GM21367 (cell line): ENCODE results near the gene FAM174C.

Source experiments
- ATAC-seq: cut with Tn5 transposase; IDR thresholded peaks from one replicate; pipeline ENCODE4 v1.9.1; 2021; ENCODE audit not compliant: unreplicated experiment

FAM174C gene

DNA sequence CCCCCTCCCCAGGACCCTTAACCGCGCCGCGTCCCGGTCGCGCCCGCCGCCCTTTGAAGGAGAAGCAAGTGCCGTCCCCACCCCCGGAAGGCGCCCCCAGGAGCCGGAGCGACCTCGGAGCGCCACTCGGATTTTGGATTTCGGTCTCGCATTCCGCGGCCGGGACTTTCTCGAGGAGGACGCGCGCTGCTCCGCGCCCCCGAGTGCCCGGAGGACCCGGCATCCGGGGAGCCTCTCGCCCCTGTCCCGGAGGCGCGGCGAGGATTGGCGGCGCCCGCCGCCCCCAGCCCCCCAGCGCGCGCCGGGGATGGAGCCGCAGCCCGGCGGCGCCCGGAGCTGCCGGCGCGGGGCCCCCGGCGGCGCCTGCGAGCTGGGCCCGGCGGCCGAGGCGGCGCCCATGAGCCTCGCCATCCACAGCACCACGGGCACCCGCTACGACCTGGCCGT is 25.3 kb upstream of the FAM174C start:
- ATAC-seq = no peak

DNA sequence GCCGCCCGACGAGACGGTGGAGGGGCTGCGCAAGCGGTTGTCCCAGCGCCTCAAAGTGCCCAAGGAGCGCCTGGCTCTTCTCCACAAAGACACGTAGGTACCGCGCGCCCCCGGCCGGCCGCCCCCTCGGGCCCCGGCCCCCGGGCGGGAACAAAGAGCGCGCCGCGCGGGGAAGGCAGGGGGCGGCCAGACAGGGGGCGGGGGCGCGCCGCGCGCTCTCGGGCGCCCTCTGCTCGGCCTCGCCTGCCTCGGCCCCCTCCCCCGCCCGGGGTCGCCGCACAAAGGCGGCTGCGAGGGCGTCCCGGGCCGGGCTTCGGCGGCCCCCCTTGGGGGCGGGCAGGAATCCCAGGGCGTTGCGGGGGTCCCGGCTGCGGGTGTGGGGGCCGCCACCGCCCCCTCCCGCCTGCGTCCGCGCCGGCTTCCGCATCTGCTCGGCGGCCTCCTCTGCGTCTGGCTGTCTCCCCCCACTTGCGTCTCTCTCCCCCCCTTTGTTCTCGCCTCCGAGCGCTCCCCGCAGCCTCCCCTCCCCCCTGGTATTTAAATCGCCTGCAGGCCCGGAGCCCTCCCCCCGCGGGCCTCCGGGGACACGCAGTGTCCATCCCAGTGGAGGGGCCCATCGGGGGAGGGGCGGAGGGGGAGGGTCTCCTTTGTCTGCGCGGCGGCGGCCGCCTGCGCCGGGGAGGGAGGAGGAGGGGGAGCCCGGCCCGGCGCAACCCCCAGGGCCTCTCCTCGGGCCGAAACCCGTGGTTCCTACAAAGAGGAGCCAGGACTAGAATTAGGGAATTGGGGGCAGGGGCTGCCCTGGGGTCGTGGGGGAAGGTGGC is 24.7 kb upstream of the FAM174C start:
- ATAC-seq = no peak

DNA sequence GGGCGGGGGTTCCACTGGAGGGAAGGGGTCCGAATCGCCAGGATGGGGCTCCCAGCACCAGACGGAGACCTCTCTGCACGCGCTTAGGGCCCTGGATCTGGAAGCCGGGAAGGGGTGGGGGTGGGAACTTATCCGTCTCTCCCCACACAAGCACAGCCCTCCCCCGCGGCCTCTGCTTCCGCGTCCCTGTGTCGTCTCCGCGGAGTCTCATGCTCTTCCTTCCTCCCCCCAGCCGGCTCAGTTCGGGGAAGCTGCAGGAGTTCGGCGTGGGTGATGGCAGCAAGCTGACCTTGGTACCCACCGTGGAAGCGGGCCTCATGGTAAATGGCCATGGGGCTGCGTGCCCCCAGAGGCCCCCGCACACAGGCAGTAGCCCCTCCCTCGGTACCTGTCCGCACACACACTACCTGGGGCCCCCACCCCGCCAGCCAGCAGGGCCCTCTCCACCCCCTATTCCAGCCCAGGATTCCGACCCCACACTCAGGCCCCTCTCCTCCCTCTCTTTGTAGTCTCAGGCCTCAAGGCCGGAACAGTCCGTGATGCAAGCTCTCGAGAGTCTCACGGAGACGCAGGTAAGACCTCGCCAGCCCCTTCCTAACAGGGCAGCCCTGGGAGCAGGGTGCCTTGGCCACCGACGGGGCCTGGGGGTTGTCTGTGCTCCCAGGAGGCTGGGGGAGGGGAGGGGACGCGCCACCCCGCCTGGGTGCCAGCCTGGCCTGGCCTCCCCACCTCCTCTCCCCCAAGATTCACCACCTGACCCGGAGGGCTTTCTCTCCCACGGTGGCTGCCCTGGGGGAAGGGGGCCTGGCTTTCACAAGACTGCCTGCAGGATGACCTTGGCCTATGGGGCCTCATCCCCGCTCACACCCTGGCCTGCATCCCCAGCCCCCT is 23.8 kb upstream of the FAM174C start:
- no peak for ATAC-seq

DNA sequence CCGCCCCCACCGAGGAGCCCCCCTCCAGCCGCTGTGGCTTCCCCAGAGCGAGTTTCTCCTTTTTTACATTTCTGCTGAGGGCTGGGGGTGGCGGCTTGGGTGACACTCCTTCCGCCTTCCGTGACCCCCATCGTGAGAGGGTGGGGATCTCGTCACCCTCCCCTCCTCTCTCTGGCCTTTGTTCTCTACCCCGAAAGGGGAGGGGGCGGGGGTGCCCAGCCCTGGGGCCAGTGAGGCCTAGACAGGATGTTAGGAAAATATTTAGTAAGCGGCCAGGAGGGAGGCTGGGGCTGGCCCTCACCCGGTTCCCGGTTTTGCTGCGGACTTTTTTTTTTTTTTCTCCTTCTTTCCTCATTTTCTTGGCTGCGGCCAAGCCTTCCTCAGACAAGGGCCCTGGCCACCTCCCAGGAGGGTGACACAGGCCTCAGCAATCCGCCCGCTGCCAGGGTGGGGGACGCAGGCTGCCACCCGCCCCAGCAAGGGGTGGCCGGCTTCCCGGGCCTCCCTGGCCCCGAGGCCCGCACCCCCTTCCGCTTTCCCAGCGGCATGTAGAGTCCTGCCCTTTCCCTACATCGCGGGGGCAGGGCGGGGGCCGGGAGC is 23.0 kb upstream of the FAM174C start:
- no peak for ATAC-seq

DNA sequence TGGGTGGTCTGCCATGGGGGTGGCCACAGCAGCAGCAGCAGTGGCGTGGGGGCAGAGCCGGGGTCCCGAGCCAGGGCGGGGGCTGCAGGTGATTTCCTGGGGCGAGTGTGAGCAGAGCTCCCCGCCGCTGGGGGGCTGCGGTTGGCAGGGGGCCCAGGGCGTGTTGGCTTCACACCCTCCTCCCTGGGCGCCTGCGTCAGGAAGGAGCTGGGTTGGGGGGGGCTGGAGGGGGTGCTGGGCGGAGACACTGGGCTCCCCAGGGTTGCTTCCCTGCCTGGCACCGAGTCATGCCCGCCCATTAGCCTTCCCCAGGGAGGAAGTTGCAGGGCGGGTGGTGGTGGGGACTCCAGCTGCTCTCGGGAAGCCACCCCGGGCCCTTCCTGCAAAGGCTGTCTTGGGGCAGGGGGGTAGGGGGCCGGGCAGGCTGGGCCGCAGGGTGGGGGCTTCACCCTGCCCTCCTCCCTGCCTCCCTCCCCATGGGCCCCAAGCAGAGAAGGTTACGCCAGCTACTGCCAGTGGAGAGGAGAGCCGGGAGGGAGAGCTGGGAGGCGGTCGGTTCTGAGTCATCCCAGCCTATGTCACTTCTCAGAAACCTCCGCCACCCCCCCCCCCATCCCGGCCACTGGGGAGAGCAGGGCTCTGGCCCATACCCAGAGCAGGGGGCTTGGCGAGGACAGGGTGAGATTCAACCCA is 22.4 kb upstream of the FAM174C start:
- ATAC-seq = no peak

DNA sequence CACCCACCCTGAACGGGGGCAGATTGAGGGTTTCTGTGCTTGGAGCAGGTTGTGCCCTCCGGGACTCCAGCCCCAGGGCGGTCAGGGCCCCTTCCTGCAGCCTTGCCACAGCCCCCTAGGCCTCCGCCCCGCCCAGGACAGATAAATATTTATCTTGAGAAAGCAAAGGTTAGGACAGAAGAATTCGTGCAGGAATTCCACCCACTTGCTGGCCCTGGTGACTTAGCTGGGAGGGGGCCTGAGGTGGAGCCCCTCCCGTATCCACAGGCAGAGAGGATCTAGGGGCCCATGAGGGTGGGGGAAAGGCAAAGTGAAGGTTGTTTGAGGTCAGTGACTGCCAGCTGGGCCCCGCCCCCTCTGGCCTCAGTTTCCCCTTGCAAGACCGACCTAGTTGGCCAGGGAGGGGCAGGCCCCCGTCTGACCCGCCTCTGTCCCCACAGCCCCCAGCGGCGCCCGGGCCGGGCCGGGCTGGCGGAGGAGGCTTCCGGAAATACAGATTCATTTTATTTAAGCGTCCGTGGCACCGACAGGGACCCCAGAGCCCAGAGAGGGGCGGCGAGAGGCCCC is 21.7 kb upstream of the FAM174C start:
- ATAC-seq = no peak

DNA sequence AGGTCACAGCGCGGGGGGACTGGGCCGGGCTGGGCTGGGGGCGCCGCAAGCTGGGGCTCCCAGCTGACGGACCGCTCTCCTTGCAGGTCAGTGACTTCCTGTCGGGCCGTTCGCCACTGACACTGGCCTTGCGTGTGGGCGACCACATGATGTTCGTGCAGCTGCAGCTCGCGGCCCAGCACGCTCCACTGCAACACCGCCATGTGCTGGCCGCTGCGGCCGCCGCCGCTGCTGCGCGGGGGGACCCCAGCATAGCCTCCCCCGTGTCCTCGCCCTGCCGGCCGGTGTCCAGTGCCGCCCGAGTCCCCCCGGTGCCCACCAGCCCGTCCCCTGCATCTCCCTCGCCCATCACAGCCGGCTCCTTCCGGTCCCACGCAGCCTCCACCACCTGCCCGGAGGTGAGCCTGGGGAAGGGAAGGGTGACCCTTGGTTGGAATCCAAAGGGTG is 21.2 kb upstream of the FAM174C start:
- no peak for ATAC-seq

DNA sequence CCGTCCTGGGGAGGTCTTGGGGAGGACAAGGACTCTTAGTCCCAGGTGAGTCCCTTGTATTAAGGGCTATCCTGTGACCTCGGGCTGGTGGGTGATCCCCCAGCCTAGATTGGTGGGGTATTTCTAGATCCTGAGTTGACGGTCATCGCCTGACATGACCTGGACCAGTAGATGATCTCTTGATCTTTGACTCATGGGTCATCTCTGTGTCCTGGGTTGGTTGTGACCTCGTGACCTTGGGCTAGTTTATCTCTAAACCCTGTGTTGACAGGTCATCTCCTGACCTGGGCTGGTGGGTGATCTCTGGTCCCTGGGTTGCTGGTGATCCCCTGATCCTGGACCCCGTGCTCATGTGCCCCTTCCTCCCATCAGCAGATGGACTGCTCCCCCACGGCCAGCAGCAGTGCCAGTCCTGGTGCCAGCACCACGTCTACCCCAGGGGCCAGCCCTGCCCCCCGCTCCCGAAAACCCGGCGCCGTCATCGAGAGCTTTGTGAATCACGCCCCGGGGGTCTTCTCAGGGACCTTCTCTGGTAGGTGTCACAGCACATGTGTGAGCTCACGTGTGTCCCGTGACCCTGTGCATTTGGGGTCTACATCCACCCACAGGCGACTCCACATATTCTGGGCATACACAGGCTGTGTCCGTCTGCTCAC is 20.7 kb upstream of the FAM174C start:
- no peak for ATAC-seq

DNA sequence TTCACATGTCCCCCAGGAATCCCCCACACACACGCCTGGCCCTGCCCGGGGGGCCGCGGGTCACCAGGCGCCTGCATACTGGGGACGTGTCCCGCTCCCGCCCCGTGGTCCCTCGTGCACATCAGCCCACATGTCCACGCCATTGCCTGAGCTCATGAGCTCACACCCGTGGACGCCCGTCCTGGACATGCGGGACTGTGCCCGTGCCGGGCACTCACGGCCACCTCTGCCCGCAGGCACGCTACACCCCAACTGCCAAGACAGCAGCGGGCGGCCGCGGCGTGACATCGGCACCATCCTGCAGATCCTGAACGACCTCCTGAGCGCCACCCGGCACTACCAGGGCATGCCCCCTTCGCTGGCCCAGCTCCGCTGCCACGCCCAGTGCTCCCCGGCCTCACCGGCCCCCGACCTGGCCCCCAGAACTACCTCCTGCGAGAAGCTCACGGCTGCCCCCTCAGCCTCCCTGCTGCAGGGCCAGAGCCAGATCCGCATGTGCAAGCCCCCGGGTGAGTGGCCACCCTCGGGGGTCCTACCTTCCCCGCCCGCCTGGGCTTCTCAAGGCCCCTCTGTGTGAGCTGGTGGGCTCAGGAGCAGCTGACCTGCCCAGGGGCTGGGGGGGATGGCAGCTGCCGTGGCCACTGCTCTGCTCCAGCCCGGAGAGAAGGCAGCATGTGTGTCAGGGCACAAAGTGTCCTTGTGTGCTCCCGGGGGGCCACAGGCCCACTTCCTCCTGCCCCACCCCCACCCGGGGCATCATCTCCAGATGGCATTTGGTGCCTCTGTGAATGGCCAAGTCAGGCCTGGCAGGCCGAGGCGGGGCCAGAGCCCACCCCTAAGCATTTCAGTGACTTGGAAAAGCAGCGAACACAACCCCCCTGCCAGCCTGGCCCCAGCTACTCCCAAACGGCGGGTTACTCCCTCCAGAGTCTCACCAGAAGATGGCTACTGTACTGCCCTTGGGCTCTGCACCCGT is 19.9 kb upstream of the FAM174C start:
- ATAC-seq = no peak

DNA sequence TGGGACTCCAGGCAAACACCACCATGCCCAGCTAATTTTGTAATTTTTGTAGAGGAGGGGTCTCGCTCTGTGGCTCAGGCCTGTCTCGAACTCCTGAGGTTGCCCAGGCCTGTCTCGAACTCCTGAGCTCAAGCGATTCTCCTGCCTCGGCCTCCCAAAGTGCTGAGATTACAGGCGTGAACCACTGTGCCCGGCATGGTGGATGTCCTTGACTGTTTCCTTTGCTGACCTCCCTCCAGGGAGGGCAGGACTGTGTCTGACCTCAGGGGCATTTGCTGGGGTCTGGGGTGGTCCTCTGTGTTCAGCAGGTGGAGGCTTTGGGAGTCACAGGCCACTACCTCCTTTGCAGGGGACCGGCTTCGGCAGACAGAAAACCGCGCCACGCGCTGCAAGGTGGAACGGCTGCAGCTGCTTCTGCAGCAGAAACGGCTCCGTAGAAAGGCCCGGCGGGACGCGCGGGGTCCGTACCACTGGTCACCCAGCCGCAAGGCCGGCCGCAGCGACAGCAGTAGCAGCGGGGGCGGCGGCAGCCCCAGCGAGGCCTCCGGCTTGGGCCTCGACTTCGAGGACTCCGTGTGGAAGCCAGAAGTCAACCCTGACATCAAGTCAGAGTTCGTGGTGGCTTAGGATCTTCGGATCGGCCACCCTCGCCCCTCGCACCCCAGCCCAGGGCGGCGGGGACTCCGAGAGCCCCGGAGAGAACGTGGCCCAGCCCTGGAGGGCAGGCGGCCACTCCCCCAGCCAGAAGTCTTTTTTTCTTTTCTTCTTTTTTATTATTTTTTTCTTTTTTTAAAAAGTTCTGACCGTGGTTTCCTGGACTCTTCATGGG is 18.5 kb upstream of the FAM174C start:
- no peak for ATAC-seq

DNA sequence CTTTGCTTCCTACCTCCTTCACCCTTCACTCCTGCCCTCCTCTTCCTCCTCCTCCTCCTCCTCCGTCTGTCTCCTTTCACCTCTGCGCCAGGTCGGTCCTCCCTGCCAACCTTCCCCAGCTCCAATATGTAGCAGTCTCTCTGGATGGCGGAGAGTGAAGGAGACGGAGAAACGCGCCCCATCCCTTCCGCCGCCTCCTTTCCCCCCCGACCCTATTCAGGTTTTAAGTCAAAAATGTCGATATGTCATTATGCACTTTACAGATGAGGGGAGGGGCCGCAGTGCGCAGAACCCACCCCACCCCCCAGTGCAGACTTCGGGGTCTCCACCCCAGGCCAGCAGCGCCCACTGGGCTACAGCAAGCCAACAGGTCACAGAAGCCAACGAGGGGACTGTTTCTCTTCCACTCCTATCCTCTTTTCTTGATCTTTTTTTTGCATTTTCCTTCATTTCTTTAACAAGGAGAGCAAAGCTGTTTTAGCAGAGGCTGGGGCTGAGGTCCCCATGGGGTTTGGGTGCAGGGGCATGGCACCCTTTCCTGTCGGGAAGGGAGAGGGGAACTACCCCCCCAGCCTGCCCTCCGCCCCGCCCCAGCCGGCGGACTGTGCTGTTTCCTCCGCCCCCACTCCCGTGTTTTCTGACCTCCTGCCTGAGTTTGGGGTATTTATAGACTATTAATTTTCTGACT is 17.7 kb upstream of the FAM174C start:
- ATAC-seq = no peak

DNA sequence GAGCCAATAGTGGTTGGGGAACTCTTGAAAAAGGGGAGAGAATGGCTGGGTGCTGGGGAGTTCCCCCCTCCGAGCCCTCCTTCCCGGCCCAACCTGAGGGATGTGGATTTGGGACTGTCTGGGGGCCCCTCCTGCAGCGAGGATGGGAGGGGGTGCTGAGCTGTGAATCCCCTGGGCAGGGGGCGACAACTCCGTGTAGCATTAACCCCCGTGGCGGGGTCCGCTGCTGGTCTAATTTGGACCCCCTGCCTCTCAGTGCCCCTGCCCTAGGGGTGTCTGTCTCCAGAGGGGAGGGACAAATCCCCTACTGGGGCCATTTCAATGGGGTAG is 17.2 kb upstream of the FAM174C start:
- no peak for ATAC-seq

DNA sequence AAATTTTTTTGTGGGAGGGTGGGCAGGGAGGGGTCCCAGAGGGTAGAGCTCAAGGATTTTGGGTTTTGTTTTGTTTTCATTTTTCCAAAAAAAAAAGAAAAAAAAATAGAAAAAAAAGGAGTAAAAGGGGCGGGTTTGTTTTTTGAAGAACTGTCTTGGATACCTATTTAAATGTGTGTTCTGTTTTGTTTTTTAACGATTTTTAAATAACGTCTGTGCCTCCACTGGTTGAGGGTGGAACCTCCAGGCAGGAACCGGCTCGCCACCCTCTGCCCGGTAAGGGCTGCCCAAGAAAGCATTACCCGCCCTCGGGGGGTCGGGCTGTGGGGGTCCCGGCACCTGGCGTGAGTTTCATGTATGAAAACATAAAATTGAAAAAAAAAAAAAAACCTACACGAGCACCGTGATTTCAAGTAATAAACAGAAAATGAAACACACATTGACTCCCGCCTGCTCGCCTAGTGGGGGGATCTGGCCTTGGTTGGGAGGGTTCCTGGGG is 16.6 kb upstream of the FAM174C start:
- ATAC-seq = no peak

DNA sequence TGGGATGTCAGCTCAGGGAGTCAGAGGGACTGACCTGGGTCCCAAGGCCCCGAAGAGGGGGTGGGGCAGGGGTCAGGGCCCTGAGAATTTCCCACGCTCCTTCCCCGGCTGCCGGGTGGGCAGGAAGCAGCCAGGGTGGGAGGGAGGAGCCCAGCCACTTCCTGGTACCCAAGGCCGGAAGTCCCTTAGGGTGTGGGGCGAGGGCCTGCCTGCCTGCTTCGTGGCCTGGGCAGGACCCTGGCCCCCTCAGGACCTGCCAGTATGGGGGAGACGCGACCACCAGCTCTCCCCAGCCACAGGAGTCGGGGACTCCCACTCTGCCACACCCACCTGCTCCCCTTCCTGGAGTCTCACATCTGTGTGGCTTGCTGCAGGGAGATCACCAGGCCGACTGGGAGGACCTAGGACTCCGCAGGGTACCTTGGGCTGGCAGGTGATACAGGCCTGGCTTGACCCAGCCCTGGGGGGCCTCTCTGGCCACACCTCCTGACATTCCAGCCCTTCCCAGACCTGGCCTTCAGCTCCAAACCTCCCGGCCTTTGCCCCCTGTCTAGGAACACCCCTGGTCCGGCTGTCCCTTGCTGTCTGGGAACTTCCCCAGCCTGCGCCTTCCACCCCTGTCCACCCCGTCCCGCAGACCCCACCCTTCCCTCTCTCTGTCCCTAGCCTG is 16.0 kb upstream of the FAM174C start:
- no peak for ATAC-seq

DNA sequence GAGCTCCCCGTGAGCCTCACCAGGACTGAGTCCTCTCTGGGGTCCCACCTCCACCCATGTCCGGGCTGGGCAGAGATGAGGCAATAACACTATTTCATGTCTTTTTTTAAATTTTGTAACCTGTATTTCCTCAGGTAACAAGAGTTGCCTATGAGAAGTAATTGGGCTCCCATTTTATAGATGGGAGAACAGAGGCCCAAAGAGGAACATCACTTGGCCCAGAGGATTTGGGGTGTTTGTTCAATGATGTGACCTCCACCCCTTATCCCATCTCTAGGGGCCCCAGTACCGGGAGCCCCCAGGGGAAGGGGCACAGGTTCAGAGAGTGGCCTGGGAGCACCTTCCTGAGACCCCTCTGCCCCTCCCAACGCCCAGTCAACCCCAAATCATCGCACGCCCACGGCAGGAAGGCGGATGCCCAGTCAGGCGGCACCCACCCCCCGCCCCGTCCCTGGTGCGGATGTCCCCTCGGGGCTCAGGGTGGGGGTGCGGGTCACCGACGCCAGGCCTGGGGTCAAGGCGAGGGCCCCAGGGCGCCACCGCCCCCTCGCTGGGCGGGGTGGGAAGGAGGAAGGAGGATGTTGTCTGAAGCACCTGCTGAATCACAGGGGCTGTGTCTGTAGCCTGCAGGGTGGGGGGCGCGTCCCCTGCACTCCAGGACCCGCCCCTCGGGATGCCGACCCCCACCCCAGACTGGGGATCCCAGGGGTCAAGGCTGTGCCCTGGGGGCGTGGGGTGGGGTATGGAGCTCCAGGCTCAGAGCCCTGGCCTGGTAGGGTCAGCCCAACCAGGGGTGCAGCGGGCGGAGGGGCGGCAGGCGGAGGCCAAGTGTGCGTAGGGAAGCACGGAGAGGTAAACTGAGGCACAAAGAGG is 15.2 kb upstream of the FAM174C start:
- ATAC-seq = no peak
